Lower leg skin (tissue), 4 donors: ENCODE data around the gene TPM1. TPM values are rescaled to one million over a fixed set of nuclear protein-coding genes. Genes with fewer than 3 reads are reported as not detected.

Experiments used
- DNase-seq, 2 donors: peaks; one replicate each; pipeline ENCODE4 v3.0.0-alpha.2; 2019; ENCODE audit warnings: low spot score in 2 of 2
- H3K4me3 ChIP-seq: fragments of 200-600 bp; sonication (generic); 2 replicates; pipeline ENCODE4 v1.5.1; 2017; ENCODE audit warnings: mild to moderate bottlenecking, low read depth; ENCODE audit not compliant: poor library complexity, severe bottlenecking
- CTCF ChIP-seq, 3 donors: fragments of 450-650 bp; IDR thresholded peaks; one replicate each; pipeline ENCODE4 v1.5.1; 2016; ENCODE audit warnings: antibody characterized with exemption in 3 of 3, mild to moderate bottlenecking in 3 of 3, moderate library complexity in 2 of 3
- POLR2A ChIP-seq, 2 donors: fragments of 450-650 bp; IDR thresholded peaks; one replicate each; pipeline ENCODE4 v1.6.1; 2016 to 2017; ENCODE audit warnings: antibody characterized with exemption in 2 of 2, mild to moderate bottlenecking in 1 of 2, moderate library complexity in 1 of 2
- WGBS, 2 donors: methylation state at CpG; one replicate each; pipeline ENCODE4 v1.1.5; 2018; 5-methylcytosine and 5-hydroxymethylcytosine counted together
- intact Hi-C: fragments of 100-400 bp; cut with DNase I; formaldehyde crosslinking; loops from one replicate; pipeline ENCODE4 v1.15.0; 2023; ENCODE audit warnings: low total_unique reads
- total RNA-seq, 4 donors: library from RNA; depleted of rRNA; stranded (reverse); fragments of >200 nt; gene quantifications; one replicate each; pipeline ENCODE4 v1.1.0, GENCODE V29; 2016

Gene TPM1
- total RNA-seq, 4 donors from 2014 or later: 67.6 to 193 (median 95.9) TPM

- no peak for DNase-seq
- TF ChIP-seq CTCF (IDR thresholded peaks at IDR 0.05) (no peak), POLR2A (IDR thresholded peaks at IDR 0.05) (no peak)
- intact Hi-C loops: no loop called here
- WGBS, 2 donors: 90 to 92% methylated on average over 4 of the region's 4 CpGs
- no peak overlapping the region for H3K4me3 ChIP-seq
These were observed 42.7 kb downstream of the TPM1 start for GRCh38 chr15:63085289-63085688.

GRCh38 chr15:63086271-63086670 is 43.7 kb downstream of the TPM1 start:
- no peak overlapping the region for H3K4me3 ChIP-seq
- whole genome bisulfite sequencing, 2 donors: 63 to 66% methylated on average over 4 of the region's 4 CpGs
- DNase-seq: no peak
- intact Hi-C loops: no loop called here
- TF ChIP-seq POLR2A (IDR thresholded peaks at IDR 0.05) (no peak), CTCF (IDR thresholded peaks at IDR 0.05) (no peak)

- TF ChIP-seq CTCF (IDR thresholded peaks at IDR 0.05): no peak
- TF ChIP-seq POLR2A (IDR thresholded peaks at IDR 0.05): no peak
- 54 to 61% methylated on average over 5 of the region's 5 CpGs for WGBS, 2 donors
These were observed 44.4 kb downstream of the TPM1 start for GRCh38 chr15:63086947-63087346.

GRCh38 chr15:63088533-63089245 is 46.1 kb downstream of the TPM1 start:
- 73 to 74% methylated on average over 6 of the region's 6 CpGs for WGBS, 2 donors
- DNase-seq: peak in 1 of 2 donors; percentile 66

More at GRCh38 chr15:63086947-63087346, 44.4 kb downstream of the TPM1 start:
- no peak for DNase-seq
- intact Hi-C loops: no loop called here
- H3K4me3 ChIP-seq: no peak overlapping the region

GRCh38 chr15:63089260-63090043 is 46.9 kb downstream of the TPM1 start:
- peak in 1 of 2 donors; percentile 85 for DNase-seq
- intact Hi-C loops: loop anchor here (10.0 kb wide), 3 partner anchors 245 to 1215 kb away; no protein-coding TSS in a partner anchor
- 52 to 65% methylated on average over 6 of the region's 6 CpGs for WGBS, 2 donors
- H3K4me3 ChIP-seq: no peak overlapping the region
- no peak for TF ChIP-seq POLR2A (IDR thresholded peaks at IDR 0.05)
- no peak for TF ChIP-seq CTCF (IDR thresholded peaks at IDR 0.05)

More at GRCh38 chr15:63088533-63089245, 46.1 kb downstream of the TPM1 start:
- TF ChIP-seq CTCF (IDR thresholded peaks at IDR 0.05) (no peak), POLR2A (IDR thresholded peaks at IDR 0.05) (no peak)
- no peak overlapping the region for H3K4me3 ChIP-seq
- intact Hi-C loops: no loop called here
